ENCODE data around the gene PCP2.

GRCh38 chr19:7650148-7650547 lies 16.6 kb upstream of the PCP2 start:
- TF ChIP-seq EZH2 (IDR thresholded peaks at IDR 0.05) (no peak), CTCF (IDR thresholded peaks at IDR 0.05) (no peak), EZH2phosphoT487 (IDR thresholded peaks at IDR 0.05) (no peak)
